IMR-90 (cell line): ENCODE results near the gene RNPEPL1. TPM values are rescaled to one million over a fixed set of nuclear protein-coding genes. Genes with fewer than 3 reads are reported as not detected.

ENCODE experiments used
- ATAC-seq: fragments of 200-7000 bp; cut with Tn5 transposase; 2 replicates; pipeline ENCODE4 v1.9.1; 2020; ENCODE audit warnings: low read depth, mild to moderate bottlenecking, moderate library complexity
- BruUV-seq: library from RNA; stranded (reverse); fragments of 400-500 nt; replicated peaks from 2 replicates; lab custom pipeline; 2021; lab: Mats Ljungman, UMichigan
- CTCF ChIA-PET: fragments of 300-600 bp; formaldehyde crosslinking; extraction: SDS; loops from one replicate; lab custom pipeline; 2021; ENCODE audit warnings: antibody characterized with exemption; lab: Yijun Ruan, JAX
- POLR2A ChIA-PET: fragments of 300-600 bp; sonication (Branson Sonifier 250); formaldehyde crosslinking; loops from one replicate; lab custom pipeline; 2022; ENCODE audit warnings: antibody characterized with exemption; ENCODE audit not compliant: unreplicated experiment; lab: Charles Lee
- DNase-seq: peaks from one replicate; pipeline ENCODE4 v3.0.0; 2013
- H2AFZ ChIP-seq: replicated peaks from 2 replicates; pipeline ENCODE3; 2013; ENCODE audit warnings: low read length, mild to moderate bottlenecking; ENCODE audit not compliant: poor library complexity
- H2AK5ac ChIP-seq: 2 replicates; pipeline ENCODE4 v1.6.1; 2013; ENCODE audit warnings: low read depth, low read length, inconsistent platforms
- H2AK9ac ChIP-seq: replicated peaks from 2 replicates; pipeline ENCODE3; 2013; ENCODE audit warnings: mild to moderate bottlenecking, low read depth, low read length, moderate library complexity; ENCODE audit not compliant: poor library complexity
- H2BK120ac ChIP-seq: 2 replicates; pipeline ENCODE4 v1.6.1; 2013; ENCODE audit warnings: low read depth, low read length, inconsistent platforms
- H2BK15ac ChIP-seq: 3 replicates; pipeline ENCODE4 v1.6.1; 2013; ENCODE audit warnings: low read depth, low read length, inconsistent platforms
- H2BK20ac ChIP-seq: 2 replicates; pipeline ENCODE4 v1.6.1; 2013; ENCODE audit warnings: low read depth, mild to moderate bottlenecking, inconsistent platforms, low read length, moderate library complexity
- H2BK5ac ChIP-seq: 2 replicates; pipeline ENCODE4 v1.6.1; 2013; ENCODE audit warnings: mild to moderate bottlenecking, low read depth, low read length, inconsistent platforms; ENCODE audit not compliant: poor library complexity, severe bottlenecking
- H3K14ac ChIP-seq: replicated peaks from 2 replicates; pipeline ENCODE4 v1.6.1; 2013; ENCODE audit warnings: low read depth, low read length, inconsistent platforms
- H3K18ac ChIP-seq: 2 replicates; pipeline ENCODE4 v1.6.1; 2013; ENCODE audit warnings: low read depth, low read length, control low read depth
- H3K23ac ChIP-seq: 2 replicates; pipeline ENCODE4 v1.6.1; 2013; ENCODE audit warnings: low read depth, low read length, inconsistent platforms
- H3K27ac ChIP-seq: 2 replicates; pipeline ENCODE4 v1.5.1; 2013; ENCODE audit warnings: mild to moderate bottlenecking, control low read depth, low read length; ENCODE audit not compliant: insufficient read depth
- H3K27me3 ChIP-seq: 2 replicates; pipeline ENCODE4 v1.6.1; 2013; ENCODE audit warnings: low read length; ENCODE audit not compliant: control insufficient read depth, insufficient read depth
- H3K36me3 ChIP-seq: 2 replicates; pipeline ENCODE4 v1.6.1; 2013; ENCODE audit warnings: low read length, mixed read lengths; ENCODE audit not compliant: control insufficient read depth, insufficient read depth
- H3K4ac ChIP-seq: 2 replicates; pipeline ENCODE4 v1.6.1; 2013; ENCODE audit warnings: low read depth, low read length, inconsistent platforms
- H3K4me1 ChIP-seq: 2 replicates; pipeline ENCODE4 v1.6.1; 2013; ENCODE audit warnings: low read length, mixed read lengths; ENCODE audit not compliant: control insufficient read depth, insufficient read depth
- H3K4me2 ChIP-seq: 2 replicates; pipeline ENCODE4 v1.6.1; 2013; ENCODE audit warnings: low read depth, mild to moderate bottlenecking, control low read depth, low read length, moderate library complexity
- H3K4me3 ChIP-seq: 2 replicates; pipeline ENCODE4 v1.5.1; 2013; ENCODE audit warnings: low read depth, mild to moderate bottlenecking, control low read depth, low read length, moderate library complexity; ENCODE audit not compliant: insufficient read depth
- H3K56ac ChIP-seq: 2 replicates; pipeline ENCODE4 v1.6.1; 2013; ENCODE audit warnings: low read length, inconsistent platforms; ENCODE audit not compliant: insufficient read depth; ENCODE audit errors: extremely low read depth
- H3K79me1 ChIP-seq, 2 experiments: 2 replicates each; pipeline ENCODE4 v1.6.1; 2013; ENCODE audit warnings: low read length in 2 of 2, inconsistent platforms in 1 of 2, low read depth in 1 of 2
- H3K9ac ChIP-seq: 2 replicates; pipeline ENCODE4 v1.6.1; 2013; ENCODE audit warnings: low read depth, low read length, control low read depth
- H3K9me1 ChIP-seq: 2 replicates; pipeline ENCODE4 v1.6.1; 2013; ENCODE audit warnings: low read length, inconsistent platforms; ENCODE audit not compliant: insufficient read depth
- H3K9me3 ChIP-seq: 2 replicates; pipeline ENCODE4 v1.6.1; 2013; ENCODE audit warnings: low read length; ENCODE audit not compliant: control insufficient read depth, insufficient read depth
- H4K20me1 ChIP-seq: 2 replicates; pipeline ENCODE4 v1.6.1; 2013; ENCODE audit warnings: low read length, inconsistent platforms; ENCODE audit not compliant: insufficient read depth
- H4K5ac ChIP-seq: 2 replicates; pipeline ENCODE4 v1.6.1; 2013; ENCODE audit warnings: mild to moderate bottlenecking, low read depth, low read length, control low read depth
- H4K8ac ChIP-seq, 2 experiments: 2 replicates each; pipeline ENCODE4 v1.6.1; 2013; ENCODE audit warnings: low read depth in 2 of 2, low read length in 2 of 2, control low read depth in 1 of 2, inconsistent platforms in 1 of 2
- H4K91ac ChIP-seq: 2 replicates; pipeline ENCODE4 v1.6.1; 2013; ENCODE audit warnings: low read depth, low read length, inconsistent platforms; ENCODE audit not compliant: insufficient read depth
- BHLHE40 ChIP-seq: fragments of 150-350 bp; IDR thresholded peaks from 2 replicates; pipeline ENCODE4 v1.6.1; 2016; ENCODE audit warnings: mild to moderate bottlenecking, low read depth, low read length
- CHD1 ChIP-seq: IDR thresholded peaks from 2 replicates; pipeline ENCODE4 v1.6.1; 2012; ENCODE audit warnings: low read depth, low read length, improper control_type of control experiment
- FOS ChIP-seq: fragments of 150-350 bp; IDR thresholded peaks from 2 replicates; pipeline ENCODE4 v1.6.1; 2016; ENCODE audit warnings: low read depth, low read length
- MAFK ChIP-seq: IDR thresholded peaks from 2 replicates; pipeline ENCODE4 v1.6.1; 2012; ENCODE audit warnings: low read depth, low read length, improper control_type of control experiment
- MAZ ChIP-seq: IDR thresholded peaks from 2 replicates; pipeline ENCODE4 v1.6.1; 2012; ENCODE audit warnings: low read depth, mild to moderate bottlenecking, low read length, improper control_type of control experiment, moderate library complexity, borderline replicate concordance
- MXI1 ChIP-seq: IDR thresholded peaks from 2 replicates; pipeline ENCODE4 v1.6.1; 2012; ENCODE audit warnings: low read depth, mild to moderate bottlenecking, low read length, moderate library complexity, borderline replicate concordance
- NFE2L2 ChIP-seq: fragments of 150-350 bp; IDR thresholded peaks from 2 replicates; pipeline ENCODE4 v1.6.1; 2016; ENCODE audit warnings: low read depth, mild to moderate bottlenecking, low read length
- POLR2A ChIP-seq: IDR thresholded peaks from 2 replicates; pipeline ENCODE4 v1.6.1; 2012; ENCODE audit warnings: mild to moderate bottlenecking, low read depth, low read length
- RAD21 ChIP-seq: IDR thresholded peaks from 2 replicates; pipeline ENCODE4 v1.6.1; 2012; ENCODE audit warnings: low read length, improper control_type of control experiment
- RCOR1 ChIP-seq: IDR thresholded peaks from 2 replicates; pipeline ENCODE4 v1.6.1; 2012; ENCODE audit warnings: mild to moderate bottlenecking, low read length, improper control_type of control experiment; ENCODE audit not compliant: insufficient replicate concordance
- RFX5 ChIP-seq: IDR thresholded peaks from 2 replicates; pipeline ENCODE4 v1.8.0; 2012; ENCODE audit warnings: low read depth, mild to moderate bottlenecking, low read length, moderate library complexity
- SMC3 ChIP-seq: fragments of 150-350 bp; IDR thresholded peaks from 2 replicates; pipeline ENCODE4 v1.6.1; 2016; ENCODE audit warnings: low read depth, mild to moderate bottlenecking, antibody characterized with exemption, low read length, moderate library complexity
- WGBS, 2 experiments: methylation state at CpG; one replicate each; pipeline versions ENCODE4 v1.1.5 to v1.1.7; 2013; ENCODE audit warnings: missing lambda C conversion rate in 2 of 2; ENCODE audit not compliant: insufficient read length in 1 of 2; ENCODE audit errors: extremely low coverage in 2 of 2; 5-methylcytosine and 5-hydroxymethylcytosine counted together
- dilution Hi-C: fragments of 300-500 bp; cut with HindIII; formaldehyde crosslinking; loops from one replicate; pipeline ENCODE4 v1.14.3; 2018; ENCODE audit warnings: low sequenced_read_pairs; ENCODE audit not compliant: unreplicated experiment
- in situ Hi-C: fragments of 300-500 bp; cut with MboI; formaldehyde crosslinking; loops from 3 replicates; pipeline ENCODE4 v1.14.3; 2019; ENCODE audit warnings: low sequenced_read_pairs, inconsistent platforms, mixed read lengths
- intact Hi-C: fragments of 100-400 bp; cut with micrococcal nuclease; formaldehyde crosslinking; loops from 2 replicates; pipeline ENCODE4 v1.10.0; 2022
- polyA plus RNA-seq, 3 experiments: library from polyadenylated mRNA; depleted of rRNA; stranded (reverse); fragments of >200 nt; gene quantifications; 2 replicates each; pipeline ENCODE4 v1.2.3, GENCODE V29; 2012; ENCODE audit warnings: low replicate concordance in 1 of 3
- total RNA-seq: library from RNA; depleted of rRNA; stranded (reverse); fragments of >200 nt; gene quantifications from 2 replicates; pipeline ENCODE4 v1.2.3, GENCODE V29; 2012
- TF ChIP-seq, protein P1 (sequence below): conservative IDR thresholded peaks from 2 replicates; pipeline ENCODE4 v1.5.1; 2012; ENCODE audit warnings: mild to moderate bottlenecking, low read depth, low read length, improper control_type of control experiment
- TF ChIP-seq, protein P2 (sequence below): fragments of 150-350 bp; IDR thresholded peaks from 2 replicates; pipeline ENCODE4 v1.6.1; 2017; ENCODE audit warnings: mild to moderate bottlenecking, antibody characterized with exemption, low read length, low read depth
- TF ChIP-seq, protein P3 (sequence below): fragments of 150-350 bp; IDR thresholded peaks from 2 replicates; pipeline ENCODE4 v1.6.1; 2016; ENCODE audit warnings: low read depth, mild to moderate bottlenecking, low read length, moderate library complexity, borderline replicate concordance

Gene RNPEPL1
- total and polyA plus RNA-seq, 2 of the 4 experiments (the other 2 are of a cell fraction), result 3.8 to 18.7 TPM

DNA sequence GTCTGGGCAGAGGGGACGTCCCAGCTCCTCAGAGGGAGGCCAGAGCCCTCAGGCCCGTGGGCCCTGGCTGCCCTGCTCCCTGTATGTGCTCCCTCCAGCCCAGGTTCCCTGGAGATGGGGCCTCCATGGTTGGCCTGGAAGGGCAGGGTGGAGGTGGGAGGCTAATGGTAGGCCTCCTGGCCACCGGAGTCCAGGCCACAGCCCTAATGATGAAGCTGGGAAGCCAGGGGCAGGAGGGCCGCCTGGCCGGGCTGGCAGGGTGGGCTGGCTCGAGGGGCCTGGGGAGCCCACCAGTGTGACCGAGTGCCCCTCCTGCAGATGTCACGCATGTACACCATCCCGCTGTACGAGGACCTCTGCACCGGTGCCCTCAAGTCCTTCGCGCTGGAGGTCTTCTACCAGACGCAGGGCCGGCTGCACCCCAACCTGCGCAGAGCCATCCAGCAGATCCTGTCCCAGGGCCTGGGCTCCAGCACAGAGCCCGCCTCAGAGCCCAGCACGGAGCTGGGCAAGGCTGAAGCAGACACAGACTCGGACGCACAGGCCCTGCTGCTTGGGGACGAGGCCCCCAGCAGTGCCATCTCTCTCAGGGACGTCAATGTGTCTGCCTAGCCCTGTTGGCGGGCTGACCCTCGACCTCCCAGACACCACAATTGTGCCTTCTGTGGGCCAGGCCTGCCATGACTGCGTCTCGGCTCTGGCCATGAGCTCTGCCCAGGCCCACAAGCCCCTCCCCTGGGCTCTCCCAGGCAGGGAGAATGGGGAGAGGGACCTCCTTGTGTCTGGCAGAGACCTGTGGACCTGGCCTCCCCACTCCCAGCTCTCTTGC, 9.2 kb downstream of the RNPEPL1 start:
- Histone ChIP-seq H3K4me2 (no peak overlapping the region), H3K18ac (no peak overlapping the region), H3K4me3 (no peak overlapping the region), H3K27ac (no peak overlapping the region), H2AFZ (no peak overlapping the region), H2AK5ac (no peak overlapping the region), H3K36me3 (peaks cover 31% of the 10 kb centered on the region), H2BK15ac (no peak overlapping the region), H4K5ac (no peak overlapping the region), H3K9ac (no peak overlapping the region), H4K91ac (no peak overlapping the region), H2BK120ac (no peak overlapping the region), H3K23ac (no peak overlapping the region), H3K27me3 (no peaks in the 10 kb centered on the region), H4K20me1 (peaks cover 33% of the 10 kb centered on the region), H2BK5ac (no peak overlapping the region), H2BK20ac (no peak overlapping the region), H4K8ac (no peak overlapping the region), H3K14ac (no peak overlapping the region), H3K56ac (no peak overlapping the region), H3K4ac (no peak overlapping the region), H3K9me1 (peaks cover 12% of the 10 kb centered on the region), H2AK9ac (no peak overlapping the region), H3K79me1 (peaks cover 14 to 43% of the 10 kb centered on the region in 2 experiments; a peak in 3 of 4 replicates), H3K4me1 (peaks cover 10% of the 10 kb centered on the region; the same call in 1 of the 2 replicates), H3K9me3 (peaks cover 2% of the 10 kb centered on the region; the same call in 1 of the 2 replicates)
- intact Hi-C loops (no loop called here), dilution Hi-C loops (no loop called here), in situ Hi-C loops (no loop called here)
- CTCF ChIA-PET, result no interaction called here
- POLR2A ChIA-PET, result no interaction called here
- BruUV-seq, result no TSS peak
- TF ChIP-seq RAD21 (no peak), MAZ (no peak), SMC3 (no peak), MAFK (no peak), POLR2A (no peak), MXI1 (no peak), NFE2L2 (no peak), RCOR1 (no peak), CHD1 (no peak), FOS (no peak), BHLHE40 (no peak), RFX5 (no peak)
- TF ChIP-seq, protein P1, sequence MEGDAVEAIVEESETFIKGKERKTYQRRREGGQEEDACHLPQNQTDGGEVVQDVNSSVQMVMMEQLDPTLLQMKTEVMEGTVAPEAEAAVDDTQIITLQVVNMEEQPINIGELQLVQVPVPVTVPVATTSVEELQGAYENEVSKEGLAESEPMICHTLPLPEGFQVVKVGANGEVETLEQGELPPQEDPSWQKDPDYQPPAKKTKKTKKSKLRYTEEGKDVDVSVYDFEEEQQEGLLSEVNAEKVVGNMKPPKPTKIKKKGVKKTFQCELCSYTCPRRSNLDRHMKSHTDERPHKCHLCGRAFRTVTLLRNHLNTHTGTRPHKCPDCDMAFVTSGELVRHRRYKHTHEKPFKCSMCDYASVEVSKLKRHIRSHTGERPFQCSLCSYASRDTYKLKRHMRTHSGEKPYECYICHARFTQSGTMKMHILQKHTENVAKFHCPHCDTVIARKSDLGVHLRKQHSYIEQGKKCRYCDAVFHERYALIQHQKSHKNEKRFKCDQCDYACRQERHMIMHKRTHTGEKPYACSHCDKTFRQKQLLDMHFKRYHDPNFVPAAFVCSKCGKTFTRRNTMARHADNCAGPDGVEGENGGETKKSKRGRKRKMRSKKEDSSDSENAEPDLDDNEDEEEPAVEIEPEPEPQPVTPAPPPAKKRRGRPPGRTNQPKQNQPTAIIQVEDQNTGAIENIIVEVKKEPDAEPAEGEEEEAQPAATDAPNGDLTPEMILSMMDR, result no peak
- TF ChIP-seq, protein P2, sequence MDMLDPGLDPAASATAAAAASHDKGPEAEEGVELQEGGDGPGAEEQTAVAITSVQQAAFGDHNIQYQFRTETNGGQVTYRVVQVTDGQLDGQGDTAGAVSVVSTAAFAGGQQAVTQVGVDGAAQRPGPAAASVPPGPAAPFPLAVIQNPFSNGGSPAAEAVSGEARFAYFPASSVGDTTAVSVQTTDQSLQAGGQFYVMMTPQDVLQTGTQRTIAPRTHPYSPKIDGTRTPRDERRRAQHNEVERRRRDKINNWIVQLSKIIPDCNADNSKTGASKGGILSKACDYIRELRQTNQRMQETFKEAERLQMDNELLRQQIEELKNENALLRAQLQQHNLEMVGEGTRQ, result no peak
- TF ChIP-seq, protein P3, sequence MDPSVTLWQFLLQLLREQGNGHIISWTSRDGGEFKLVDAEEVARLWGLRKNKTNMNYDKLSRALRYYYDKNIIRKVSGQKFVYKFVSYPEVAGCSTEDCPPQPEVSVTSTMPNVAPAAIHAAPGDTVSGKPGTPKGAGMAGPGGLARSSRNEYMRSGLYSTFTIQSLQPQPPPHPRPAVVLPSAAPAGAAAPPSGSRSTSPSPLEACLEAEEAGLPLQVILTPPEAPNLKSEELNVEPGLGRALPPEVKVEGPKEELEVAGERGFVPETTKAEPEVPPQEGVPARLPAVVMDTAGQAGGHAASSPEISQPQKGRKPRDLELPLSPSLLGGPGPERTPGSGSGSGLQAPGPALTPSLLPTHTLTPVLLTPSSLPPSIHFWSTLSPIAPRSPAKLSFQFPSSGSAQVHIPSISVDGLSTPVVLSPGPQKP, result no peak
- DNase-seq (no peak), ATAC-seq (no peak)
- 95% methylated on average over 14 of the region's 26 CpGs; no CpG with 5 or more reads in 1 of the 2 experiments for WGBS, 2 experiments
